Activated CD4-positive, alpha-beta T cell treated with anti-CD3 and anti-CD28 coated beads, Interleukin-2, Interleukin-6, amounts not matched to agents 100 ng/mL and 50 ng/mL, durations not matched to agents 16 hours and 8 hours (primary cell): Measurements from ENCODE around the gene UBALD2.

ENCODE experiments used
- DNase-seq: peaks from one replicate; pipeline ENCODE4 v3.0.0-alpha.2; 2020

UBALD2 gene

GRCh38 chr17:76266244-76266938 is 1.2 kb downstream of the UBALD2 start:
- DNase-seq, result peak; percentile 36

- DNase-seq, result no peak
These were observed 2.0 kb downstream of the UBALD2 start for GRCh38 chr17:76267051-76267576.

- peak; percentile 53 for DNase-seq
These were observed 2.4 kb downstream of the UBALD2 start for GRCh38 chr17:76267581-76268001.

- DNase-seq, result peak; percentile 89
These were observed 3.0 kb downstream of the UBALD2 start for GRCh38 chr17:76268015-76268749.

GRCh38 chr17:76268991-76269981 is 4.1 kb downstream of the UBALD2 start:
- DNase-seq, result peak; percentile 45

GRCh38 chr17:76270127-76270592 is 5.0 kb downstream of the UBALD2 start:
- DNase-seq, result peak; percentile 33

- peak; percentile 32 for DNase-seq
These were observed 5.9 kb downstream of the UBALD2 start for GRCh38 chr17:76270770-76271668.

- peak; percentile 80 for DNase-seq
These were observed 6.8 kb downstream of the UBALD2 start for GRCh38 chr17:76271669-76272540.

GRCh38 chr17:76272541-76273444 is 7.6 kb downstream of the UBALD2 start:
- peak; percentile 57 for DNase-seq

- no peak for DNase-seq
These were observed 8.4 kb downstream of the UBALD2 start for GRCh38 chr17:76273445-76274111.

GRCh38 chr17:76274112-76274956 is 9.2 kb downstream of the UBALD2 start:
- no peak for DNase-seq

- DNase-seq, result no peak
These were observed 10.4 kb downstream of the UBALD2 start for GRCh38 chr17:76275382-76276068.

GRCh38 chr17:76276069-76276431 is 10.9 kb downstream of the UBALD2 start:
- no peak for DNase-seq

- no peak for DNase-seq
These were observed 11.5 kb downstream of the UBALD2 start for GRCh38 chr17:76276461-76277299.

GRCh38 chr17:76277300-76278267 is 12.4 kb downstream of the UBALD2 start:
- DNase-seq, result no peak
